OCI-LY3 (cell line): ENCODE results near the gene DOK1.

Experiments
- H2AFZ ChIP-seq: fragments of 200-600, 300-600 bp; shearing (Covaris generic); 2 replicates; pipeline ENCODE4 v1.6.0; 2014; ENCODE audit warnings: antibody characterized with exemption, low read depth, low read length
- H3K27ac ChIP-seq: fragments of 200-600, 300-600 bp; sonication (generic); 2 replicates; pipeline ENCODE4 v1.5.1; 2014; ENCODE audit warnings: mild to moderate bottlenecking, low read length, moderate library complexity, mixed read lengths
- H3K27me3 ChIP-seq: fragments of 200-600, 300-600 bp; sonication (generic); 2 replicates; pipeline ENCODE4 v1.6.1; 2014; ENCODE audit warnings: low read depth, low read length, mixed read lengths
- H3K36me3 ChIP-seq: fragments of 200-600, 300-600 bp; sonication (generic); replicated peaks from 2 replicates; pipeline ENCODE3; 2014; ENCODE audit warnings: low read depth, low read length, mixed read lengths
- H3K4me1 ChIP-seq: fragments of 300-600, 200-600 bp; sonication (generic); 2 replicates; pipeline ENCODE4 v1.6.1; 2014; ENCODE audit warnings: low read length, mixed read lengths
- H3K4me2 ChIP-seq: fragments of 200-600, 300-600 bp; sonication (generic); 2 replicates; pipeline ENCODE4 v1.6.1; 2014; ENCODE audit warnings: low read length, mixed read lengths
- H3K4me3 ChIP-seq: fragments of 300-600, 200-600 bp; sonication (generic); 2 replicates; pipeline ENCODE4 v1.5.1; 2014; ENCODE audit warnings: antibody characterized with exemption, mild to moderate bottlenecking, low read length, moderate library complexity
- H3K79me2 ChIP-seq: fragments of 300-600, 200-600 bp; shearing (Covaris generic); 2 replicates; pipeline ENCODE4 v1.6.1; 2014; ENCODE audit warnings: mild to moderate bottlenecking, low read length, mixed read lengths
- H3K9ac ChIP-seq: fragments of 300-600, 200-600 bp; shearing (Covaris generic); 2 replicates; pipeline ENCODE4 v1.6.0; 2014; ENCODE audit warnings: mild to moderate bottlenecking, low read length, moderate library complexity
- H3K9me3 ChIP-seq: fragments of 200-600, 300-600 bp; shearing (Covaris generic); 2 replicates; pipeline ENCODE4 v1.6.1; 2014; ENCODE audit warnings: low read length, mixed read lengths; ENCODE audit not compliant: insufficient read depth
- H4K20me1 ChIP-seq: fragments of 200-600, 300-600 bp; sonication (generic); 2 replicates; pipeline ENCODE4 v1.6.1; 2016; ENCODE audit warnings: low read length, mixed read lengths; ENCODE audit not compliant: insufficient read depth
- CTCF ChIP-seq: fragments of 200-600, 300-600 bp; sonication (generic); IDR thresholded peaks from 2 replicates; pipeline ENCODE4 v1.5.1; 2014; ENCODE audit warnings: antibody characterized with exemption, low read length, low read depth
- EZH2phosphoT487 ChIP-seq: fragments of 200-600 bp; shearing (Covaris generic); IDR thresholded peaks from 2 replicates; pipeline ENCODE4 v1.6.1; 2018; ENCODE audit warnings: antibody characterized with exemption, mixed run types, low read depth

Gene DOK1

GRCh38 chr2:74529357-74530238 lies 24.9 kb upstream of the DOK1 start, which contains the start of the genes AUP1 and HTRA2:
TSS of gene AUP1 (minus strand) at chr2:74529706. CDS start at chr2:74529629, 77 bp downstream.
TSS of gene HTRA2 (plus strand) at chr2:74529933. CDS start at chr2:74530007, 74 bp downstream.
- TF ChIP-seq EZH2phosphoT487 (no peak), CTCF (no peak)
- Histone ChIP-seq H3K36me3 (peaks cover 51% of the 10 kb centered on the region), H3K9me3 (no peaks in the 10 kb centered on the region), H3K27ac (peak within 1 kb of the TSS; percentile 95), H3K9ac (peak within 1 kb of the TSS; percentile 98), H2AFZ (peak within 1 kb of the TSS; percentile 49; the same call in 1 of the 2 replicates), H3K4me2 (peak within 1 kb of the TSS; percentile 100), H3K4me1 (peaks cover 44% of the 10 kb centered on the region), H3K79me2 (peaks cover 48% of the 10 kb centered on the region), H4K20me1 (no peaks in the 10 kb centered on the region; the same call in 1 of the 2 replicates), H3K27me3 (no peaks in the 10 kb centered on the region), H3K4me3 (peak within 1 kb of the TSS; percentile 99)

GRCh38 chr2:74530239-74531187 lies 24.0 kb upstream of the DOK1 start:
- peaks cover 48% of the 10 kb centered on the region for H3K36me3 ChIP-seq
- peaks cover 44% of the 10 kb centered on the region for H3K4me1 ChIP-seq
- H3K9me3 ChIP-seq, result no peaks in the 10 kb centered on the region
- H3K79me2 ChIP-seq, result peaks cover 48% of the 10 kb centered on the region
- H2AFZ ChIP-seq, result 0 out of 2 replicates have a peak overlapping the region, but pooled peaks have one; percentile 49
- H3K4me2 ChIP-seq, result peak overlapping the region; percentile 100
- peak overlapping the region; percentile 98 for H3K9ac ChIP-seq
- TF ChIP-seq EZH2phosphoT487, result no peak
- no peak for TF ChIP-seq CTCF
- H3K4me3 ChIP-seq, result peak overlapping the region; percentile 99
- no peaks in the 10 kb centered on the region; the same call in 1 of the 2 replicates for H4K20me1 ChIP-seq
- H3K27me3 ChIP-seq, result no peaks in the 10 kb centered on the region
- peak overlapping the region; percentile 95 for H3K27ac ChIP-seq

- no peaks in the 10 kb centered on the region; the same call in 1 of the 2 replicates for H4K20me1 ChIP-seq
- H3K79me2 ChIP-seq, result peaks cover 48% of the 10 kb centered on the region
- peaks cover 33% of the 10 kb centered on the region for H3K4me1 ChIP-seq
- no peaks in the 10 kb centered on the region for H3K9me3 ChIP-seq
- peaks cover 40% of the 10 kb centered on the region for H3K36me3 ChIP-seq
- no peak overlapping the region for H3K4me3 ChIP-seq
- no peak overlapping the region for H2AFZ ChIP-seq
- H3K27ac ChIP-seq, result no peak overlapping the region
- H3K4me2 ChIP-seq, result no peak overlapping the region
- no peak overlapping the region for H3K9ac ChIP-seq
- no peaks in the 10 kb centered on the region for H3K27me3 ChIP-seq
- TF ChIP-seq CTCF (no peak), EZH2phosphoT487 (no peak)
Observed at GRCh38 chr2:74531666-74532065, 22.9 kb upstream of the DOK1 start.
